ENCODE data around the gene PITPNM3.

- TF ChIP-seq CTCF (IDR thresholded peaks at IDR 0.05), result no peak
- TF ChIP-seq POLR2A (IDR thresholded peaks at IDR 0.05), result no peak
Measured at GRCh38 chr17:6523809-6524355, 32.5 kb downstream of the PITPNM3 start.

Measured in adrenal gland (tissue), 5 donors.